ENCODE data around the gene PEX3.

PEX3 gene

GRCh38 chr6:143515766-143516355 lies 65.3 kb downstream of the PEX3 start:
- CTCF ChIA-PET: interaction anchor here (1.1 to 4.2 kb wide), 3 partner anchors 60 to 497 kb away, joined by 3 to 32 read pairs (median 3); no protein-coding TSS in a partner anchor
- no peak for TF ChIP-seq CTCF (IDR thresholded peaks at IDR 0.05; ENCODE audit: control extremely low read depth, extremely low read depth, low read depth, missing control alignments)
- POLR2A ChIA-PET: no interaction called here
- DNase-seq (ENCODE audit: extremely low spot score): no peak

GRCh38 chr6:143516690-143517446 lies 66.3 kb downstream of the PEX3 start:
- no peak for TF ChIP-seq CTCF (IDR thresholded peaks at IDR 0.05; ENCODE audit: control extremely low read depth, extremely low read depth, low read depth, missing control alignments)
- ChIA-PET POLR2A (no interaction called here), CTCF (no interaction called here)
- peak; percentile 20 for DNase-seq (ENCODE audit: extremely low spot score)

GRCh38 chr6:143517447-143517773 lies 66.8 kb downstream of the PEX3 start:
- ChIA-PET POLR2A (no interaction called here), CTCF (no interaction called here)
- no peak for DNase-seq (ENCODE audit: extremely low spot score)
- no peak for TF ChIP-seq CTCF (IDR thresholded peaks at IDR 0.05; ENCODE audit: control extremely low read depth, extremely low read depth, low read depth, missing control alignments)

- no peak for TF ChIP-seq CTCF (IDR thresholded peaks at IDR 0.05; ENCODE audit: control extremely low read depth, extremely low read depth, low read depth, missing control alignments)
- no peak for DNase-seq (ENCODE audit: extremely low spot score)
- ChIA-PET CTCF (interaction anchor here (1.2 to 5.1 kb wide), 3 partner anchors 9 to 25 kb away, joined by 3 to 37 read pairs (median 3); partner anchors contain the start of gene FUCA2), POLR2A (no interaction called here)
Measured at GRCh38 chr6:143522039-143522600, 71.5 kb downstream of the PEX3 start.

GRCh38 chr6:143525356-143525755 lies 74.8 kb downstream of the PEX3 start:
- ChIA-PET CTCF (interaction anchor here (0.6 to 5.1 kb wide), 4 partner anchors 9 to 50 kb away, joined by 3 to 37 read pairs (median 4); partner anchors contain the start of gene FUCA2), POLR2A (no interaction called here)
- TF ChIP-seq CTCF (IDR thresholded peaks at IDR 0.05; ENCODE audit: control extremely low read depth, extremely low read depth, low read depth, missing control alignments): no peak
- no peak for DNase-seq (ENCODE audit: extremely low spot score)

GRCh38 chr6:143527677-143528076 lies 77.1 kb downstream of the PEX3 start:
- TF ChIP-seq CTCF (IDR thresholded peaks at IDR 0.05; ENCODE audit: control extremely low read depth, extremely low read depth, low read depth, missing control alignments): no peak
- no peak for DNase-seq (ENCODE audit: extremely low spot score)
- ChIA-PET POLR2A (no interaction called here), CTCF (interaction anchor here (1.6 kb wide), 1 partner anchor 48 kb away, joined by 4 read pairs; no protein-coding TSS in a partner anchor)
